Dedifferentiated amniotic fluid mesenchymal stem cell (primary cell): ENCODE data around the gene TRIM2.

ENCODE experiments used
- DNase-seq: peaks from one replicate; pipeline ENCODE4 v3.0.0-alpha.2; 2016; ENCODE audit errors: extremely low spot score

TRIM2 gene

DNA sequence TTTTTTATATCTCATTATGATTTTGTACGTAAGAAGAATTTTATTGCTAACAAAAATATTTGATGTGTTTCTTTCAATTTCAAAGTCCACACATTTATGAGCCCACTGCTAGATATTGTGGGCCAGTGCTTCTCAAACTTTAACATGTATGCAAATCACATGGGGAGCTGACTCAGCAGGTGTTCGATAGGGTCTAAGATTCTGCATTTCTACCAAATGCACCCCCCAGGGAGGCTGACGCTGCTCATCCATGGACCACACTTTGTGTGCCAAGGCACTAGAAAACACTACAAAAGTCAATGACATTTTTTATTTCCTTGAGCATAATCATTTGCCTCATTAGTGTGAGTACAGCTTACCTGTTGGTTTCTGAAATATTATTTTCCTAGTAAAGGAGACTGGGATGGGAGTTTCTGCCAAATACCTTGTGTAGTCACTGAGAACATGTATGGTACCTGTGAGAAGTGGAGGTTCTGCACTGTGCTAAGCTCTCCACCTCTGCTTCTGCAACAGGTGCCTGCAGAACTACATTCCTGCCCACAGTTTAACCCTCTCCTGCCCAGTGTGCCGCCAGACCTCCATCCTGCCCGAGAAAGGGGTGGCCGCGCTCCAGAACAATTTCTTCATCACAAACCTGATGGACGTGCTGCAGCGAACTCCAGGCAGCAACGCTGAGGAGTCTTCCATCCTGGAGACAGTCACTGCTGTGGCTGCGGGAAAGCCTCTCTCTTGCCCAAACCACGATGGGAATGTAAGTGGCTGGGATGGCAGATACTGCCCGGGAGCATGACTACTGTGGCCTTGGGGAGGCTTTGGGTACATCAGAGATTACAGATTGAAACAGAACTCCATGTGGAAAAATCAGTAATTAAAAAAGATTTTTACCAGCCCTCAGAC, 71.4 kb downstream of the TRIM2 start:
- DNase-seq, result no peak

- DNase-seq, result no peak
These were observed 72.7 kb downstream of the TRIM2 start for GRCh38 chr4:153276971-153277370.

DNA sequence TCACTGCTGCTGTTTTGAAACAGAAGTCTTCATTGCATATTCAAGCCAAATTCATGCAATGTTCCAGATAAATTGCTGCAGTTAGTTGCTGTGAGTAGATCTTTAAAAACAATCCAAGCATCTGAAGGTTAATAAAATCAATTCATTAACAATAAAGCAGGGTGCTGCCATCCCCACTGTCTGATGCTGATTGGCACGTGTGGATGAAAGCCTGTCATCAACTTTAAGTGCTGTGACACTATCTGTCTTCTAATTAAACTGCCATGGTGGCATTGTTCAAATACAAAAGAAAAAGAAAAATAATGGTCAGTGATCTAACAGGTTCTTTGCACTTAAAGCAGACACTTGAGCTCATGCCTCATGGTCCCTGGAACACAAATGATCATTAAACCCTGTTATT, 77.2 kb downstream of the TRIM2 start:
- DNase-seq, result no peak

GRCh38 chr4:153282023-153282422, 77.8 kb downstream of the TRIM2 start:
- DNase-seq, result no peak

DNA sequence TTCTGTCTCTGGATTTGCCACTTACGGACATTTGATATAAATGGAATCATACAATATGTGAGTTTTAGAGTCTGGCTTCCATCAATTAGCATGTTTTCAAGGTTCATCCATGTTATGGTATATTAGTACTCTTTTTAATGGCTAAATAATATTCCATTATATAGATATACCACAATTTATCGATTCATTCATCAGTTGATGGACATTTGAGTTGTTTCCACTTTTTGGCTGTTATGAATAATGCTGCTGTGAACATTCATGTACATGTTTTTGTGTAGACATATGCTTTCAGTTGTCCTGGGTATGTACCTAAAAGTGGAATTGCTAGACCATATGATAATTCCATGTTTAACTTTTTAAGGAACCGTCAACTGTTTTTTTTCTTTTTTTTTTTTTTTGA, 79.0 kb downstream of the TRIM2 start:
- DNase-seq, result no peak

GRCh38 chr4:153290134-153290533, 85.9 kb downstream of the TRIM2 start:
- DNase-seq, result no peak

GRCh38 chr4:153291562-153291961, 87.3 kb downstream of the TRIM2 start:
- no peak for DNase-seq

DNA sequence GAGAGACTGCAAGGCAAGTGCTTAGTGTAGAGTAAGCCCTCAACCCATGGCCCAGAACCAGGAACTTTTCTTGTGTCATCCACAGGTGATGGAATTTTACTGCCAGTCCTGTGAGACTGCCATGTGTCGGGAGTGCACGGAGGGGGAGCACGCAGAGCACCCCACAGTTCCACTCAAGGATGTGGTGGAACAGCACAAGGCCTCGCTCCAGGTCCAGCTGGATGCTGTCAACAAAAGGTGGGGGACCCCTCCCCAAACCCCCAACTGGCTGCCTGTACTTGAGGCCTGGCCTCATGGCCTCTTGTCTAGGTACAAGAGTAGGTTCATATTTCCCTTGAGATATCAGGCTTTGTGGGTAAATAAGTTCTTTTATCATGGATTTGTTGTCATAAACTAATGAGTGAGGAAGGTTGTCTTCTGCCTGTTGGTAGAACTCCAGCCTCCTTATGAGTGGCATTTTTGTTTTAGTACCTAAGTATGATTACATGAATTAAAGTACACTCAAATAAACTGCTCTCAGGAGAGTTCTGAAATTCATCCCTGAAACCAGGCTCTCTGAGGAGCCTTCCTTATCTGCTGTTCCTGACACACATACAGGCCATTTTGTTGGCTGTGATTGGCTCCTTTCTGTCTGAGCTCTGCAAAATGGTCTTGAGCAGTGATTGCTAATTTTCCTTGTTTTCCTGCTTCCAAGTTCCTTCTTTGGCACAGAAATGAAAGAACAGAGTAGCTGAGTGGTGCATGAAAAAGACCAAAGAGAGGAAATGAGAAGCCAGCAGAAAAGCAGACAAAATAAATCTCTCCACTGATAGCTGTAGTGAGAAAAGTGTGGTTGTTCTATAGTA, 88.9 kb downstream of the TRIM2 start:
- DNase-seq, result no peak

DNA sequence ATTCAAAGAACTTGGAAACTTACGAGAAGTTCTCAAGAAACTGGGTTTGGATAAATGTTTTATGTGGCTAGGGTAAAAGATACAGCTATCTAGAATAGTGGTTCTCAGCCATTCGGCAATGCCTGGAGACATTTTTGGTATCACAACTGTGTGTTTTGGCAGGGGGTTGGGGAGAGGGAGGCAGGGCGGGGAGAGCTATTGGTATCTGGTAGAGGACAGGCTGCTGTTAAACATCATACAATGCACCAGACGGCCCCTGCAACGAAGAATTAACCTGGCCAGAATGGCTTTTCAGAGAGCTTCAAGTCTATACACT, 89.5 kb downstream of the TRIM2 start:
- no peak for DNase-seq

DNA sequence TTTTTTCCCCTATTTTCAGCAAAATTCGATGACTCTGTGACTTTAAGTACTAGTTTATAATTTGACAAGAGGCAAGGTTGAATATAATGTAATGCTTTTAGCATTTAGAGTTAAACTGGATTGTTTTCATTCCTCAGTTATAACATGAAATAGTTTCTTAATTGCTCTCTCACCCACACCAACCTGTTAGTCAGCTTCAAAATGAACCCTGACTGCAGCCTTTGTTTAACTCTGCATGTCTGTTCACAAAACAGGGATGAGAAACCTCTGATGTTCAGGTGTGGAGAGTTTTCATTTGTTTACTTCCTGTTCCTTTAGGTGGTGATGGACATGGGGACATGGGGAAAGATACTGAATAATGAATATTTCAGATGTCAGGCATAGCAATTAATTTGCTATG, 90.4 kb downstream of the TRIM2 start:
- DNase-seq, result no peak

GRCh38 chr4:153295131-153295755, 91.0 kb downstream of the TRIM2 start:
- no peak for DNase-seq

DNA sequence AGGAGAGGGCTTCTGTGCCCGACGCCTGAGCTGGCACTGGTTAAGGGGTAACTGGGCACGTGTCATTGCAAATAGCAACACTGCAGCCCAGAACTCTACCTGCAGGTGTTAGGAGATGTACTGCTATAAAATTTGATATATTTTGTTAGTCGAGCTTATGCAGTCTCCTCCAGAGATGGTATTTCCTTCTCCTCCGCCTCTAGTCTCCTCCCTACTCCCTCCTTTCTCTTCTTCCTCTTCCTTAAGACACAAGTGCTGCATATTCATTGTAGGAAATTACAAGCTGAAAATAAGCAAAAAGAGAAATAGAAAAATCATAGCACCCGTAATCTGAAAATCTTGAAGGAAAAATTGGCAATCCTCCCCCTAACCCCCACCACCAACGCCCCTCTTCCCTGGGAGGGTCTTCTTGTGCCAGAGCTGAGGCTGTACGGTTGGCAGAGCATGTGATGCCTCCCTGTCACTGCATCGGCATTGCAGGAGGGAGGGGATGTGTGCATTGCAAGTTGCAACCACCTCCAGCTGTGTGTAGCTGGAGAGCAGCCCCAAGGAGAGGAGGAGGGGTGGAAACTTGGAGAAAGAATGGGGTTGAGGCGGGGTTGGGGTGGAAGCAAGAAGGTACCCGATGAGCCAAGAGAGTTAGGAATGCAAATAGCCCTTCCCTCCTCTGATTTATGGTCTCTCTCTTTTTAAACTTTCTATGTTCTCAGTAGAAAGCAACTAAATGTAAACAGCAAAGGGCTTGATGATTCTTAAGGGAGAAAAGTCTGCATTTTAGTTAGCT, 92.0 kb downstream of the TRIM2 start:
- peak; percentile 26 for DNase-seq

DNA sequence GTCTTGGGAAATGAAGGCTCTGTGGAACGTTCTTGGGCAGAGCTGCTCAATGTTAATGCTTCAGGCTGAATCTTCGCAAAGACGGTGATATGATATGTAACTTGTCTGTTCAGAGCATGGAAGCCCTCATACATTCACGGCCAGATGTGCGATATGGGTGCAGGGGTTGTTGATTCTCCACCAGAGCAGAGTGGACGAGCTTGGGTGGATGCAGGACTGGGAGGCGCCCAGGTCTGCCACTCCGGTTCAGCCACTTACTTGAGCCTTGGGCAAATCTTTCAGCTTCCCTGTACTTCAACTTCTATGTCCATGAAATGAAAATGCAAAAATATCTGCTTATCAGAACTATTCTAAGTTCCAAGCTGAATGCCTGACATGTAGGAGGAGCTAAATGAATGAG, 92.9 kb downstream of the TRIM2 start:
- no peak for DNase-seq

DNA sequence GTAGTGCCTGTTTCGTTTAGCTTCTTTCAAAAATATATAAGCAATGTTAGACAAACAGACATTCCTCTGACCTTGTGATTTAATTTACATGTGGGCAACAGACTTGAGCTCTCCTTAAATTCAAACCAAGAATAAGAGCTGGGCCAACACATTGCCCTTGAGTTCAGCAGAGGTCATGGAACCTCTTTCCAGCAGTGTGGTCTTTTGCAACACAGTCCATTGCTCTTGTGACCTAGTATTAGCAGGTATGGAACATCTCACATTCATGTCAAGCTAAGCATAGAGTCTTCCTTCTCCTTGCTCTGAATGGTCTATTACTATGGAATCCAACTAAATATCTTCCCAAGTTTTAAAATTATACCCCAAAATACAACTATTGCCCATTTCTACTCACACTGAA, 106.5 kb downstream of the TRIM2 start:
- no peak for DNase-seq

DNA sequence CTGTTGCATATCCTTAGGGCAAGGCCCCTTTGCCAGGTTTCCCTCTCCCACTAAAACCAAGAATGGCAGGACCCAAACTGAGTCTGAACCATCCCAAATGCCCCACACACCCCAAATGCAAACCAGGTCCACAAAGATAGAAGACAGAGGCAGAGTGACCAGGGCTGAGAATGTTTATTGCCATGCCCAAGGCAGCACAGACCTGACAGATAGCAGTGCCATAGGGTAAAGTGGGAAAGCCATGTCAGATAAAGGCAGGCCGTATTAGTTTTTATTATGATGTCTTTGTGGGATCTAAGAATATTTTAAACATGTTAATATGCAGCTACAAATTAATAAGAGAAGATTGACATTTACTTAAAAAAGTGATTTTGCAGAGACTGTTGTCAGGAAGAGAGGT, 110.7 kb downstream of the TRIM2 start:
- no peak for DNase-seq

DNA sequence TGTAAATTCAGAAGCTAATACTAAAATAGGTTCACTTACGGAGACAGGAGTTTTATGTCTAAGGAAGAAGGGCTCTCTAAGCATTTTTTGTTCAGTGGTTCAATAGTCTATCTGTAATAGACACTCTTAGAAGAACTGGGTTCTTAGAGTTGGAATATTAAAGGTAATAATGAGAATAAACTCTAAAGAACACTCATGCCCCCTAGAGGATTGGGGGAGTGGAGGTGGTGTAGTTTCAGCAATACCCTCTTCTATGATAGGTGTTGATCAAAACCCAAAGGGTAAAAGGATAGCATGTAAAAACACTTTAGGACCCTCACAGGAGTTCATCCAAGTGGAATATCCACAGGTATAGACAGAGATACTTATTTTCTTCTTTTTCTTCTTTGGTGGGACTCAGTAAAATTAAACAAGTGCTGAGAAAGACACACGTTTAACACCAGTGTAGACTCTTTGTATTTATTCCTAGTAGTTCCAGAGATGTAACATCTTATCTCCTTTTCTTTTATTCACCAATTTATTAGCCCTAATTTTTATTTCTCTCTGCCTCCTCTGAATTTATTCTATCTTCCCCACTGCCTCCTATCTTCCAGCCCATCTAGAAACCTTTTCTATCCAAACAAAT, 114.6 kb downstream of the TRIM2 start:
- DNase-seq, result peak; percentile 20

GRCh38 chr4:153322791-153323190, 118.5 kb downstream of the TRIM2 start:
- no peak for DNase-seq

- no peak for DNase-seq
These were observed 119.8 kb downstream of the TRIM2 start for GRCh38 chr4:153324046-153324445.

- DNase-seq, result no peak
These were observed 121.3 kb downstream of the TRIM2 start for GRCh38 chr4:153325558-153325957.

- no peak for DNase-seq
These were observed 122.3 kb downstream of the TRIM2 start for GRCh38 chr4:153326513-153326912.

DNA sequence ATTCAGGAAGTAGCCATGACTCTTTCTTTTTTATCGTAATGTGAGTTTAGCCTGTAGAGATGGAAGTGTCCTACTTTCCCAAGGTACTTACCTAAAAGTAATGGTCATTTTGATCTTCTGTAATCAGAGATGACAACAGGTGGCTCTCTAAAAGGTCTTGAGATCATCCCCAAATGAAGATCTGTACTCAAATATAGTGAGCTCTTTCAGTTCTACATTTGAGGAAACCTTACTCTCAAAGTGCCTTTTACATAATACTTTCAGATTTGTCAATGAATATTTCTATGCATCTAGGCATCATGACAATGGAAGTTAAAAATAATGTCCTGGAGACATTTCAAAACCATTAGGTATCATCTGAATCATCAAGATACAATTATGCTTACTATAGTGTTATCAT, 123.0 kb downstream of the TRIM2 start:
- DNase-seq, result no peak
